Right cardiac atrium (tissue), 5 donors: ENCODE results near the gene SPEN. TPM values are rescaled to one million over a fixed set of nuclear protein-coding genes. Genes with fewer than 3 reads are reported as not detected.

Experiments
- ATAC-seq, 2 donors: fragments of 200-7000 bp; cut with Tn5 transposase; one replicate each; pipeline versions ENCODE4 v1.8.0 to v1.9.1; 2020; ENCODE audit warnings: moderate library complexity in 2 of 2, mild to moderate bottlenecking in 1 of 2
- DNase-seq, 3 donors: peaks; one replicate each; pipeline ENCODE4 v3.0.0-alpha.2; 2020
- H3K27ac ChIP-seq: one replicate; pipeline ENCODE4 v1.5.1; 2013; ENCODE audit warnings: mild to moderate bottlenecking, low read length, control low read depth, moderate library complexity
- H3K27me3 ChIP-seq: one replicate; pipeline ENCODE4 v1.6.1; 2013; ENCODE audit not compliant: control insufficient read depth, insufficient read depth
- H3K4me1 ChIP-seq: one replicate; pipeline ENCODE4 v1.6.1; 2013; ENCODE audit warnings: low read length; ENCODE audit not compliant: control insufficient read depth, insufficient read depth
- H3K4me3 ChIP-seq: one replicate; pipeline ENCODE4 v1.5.1; 2013; ENCODE audit warnings: low read length, control low read depth
- H3K9me3 ChIP-seq: one replicate; pipeline ENCODE4 v1.6.1; 2013; ENCODE audit warnings: low read length; ENCODE audit not compliant: control insufficient read depth
- WGBS: extraction: QIAGEN DNeasy Blood & Tissue Kit; methylation state at CpG from one replicate; pipeline ENCODE4 v1.1.7; 2013; 5-methylcytosine and 5-hydroxymethylcytosine counted together
- intact Hi-C, 4 donors: fragments of 100-400 bp; cut with DNase I; formaldehyde crosslinking; loops; one replicate each; pipeline versions ENCODE4 v1.11.0 to v1.14.0; 2022 to 2023
- polyA plus RNA-seq: library from polyadenylated mRNA; stranded (reverse); fragments of 200-250 nt; gene quantifications from one replicate; pipeline ENCODE4 v1.2.3, GENCODE V29; 2013
- total RNA-seq, 4 donors: library from RNA; stranded (reverse); fragmentation: NEBNext Ultra II Directional; extraction: Animal tissue kit (Norgen Biotek cat#: 25700); gene quantifications; one replicate each; pipeline ENCODE4 v1.2.1, GENCODE V29; 2021
- donor health status: healthy with polysubstance abuse.
- donor health status: DM: no; HTN: yes; CAD: no.
- donor health status: DM: no; HTN: no; CAD: no.
- donor health status: DM: no; HTN: yes; CAD: no; lungs with severe emphysema.
- donor health status: DM: yes; HTN: yes; CAD: no.

The SPEN gene
- total and polyA plus RNA-seq, 5 donors = 15.2 to 34.2 (median 31.5) TPM

- Histone ChIP-seq H3K27ac (no peak overlapping the region), H3K27me3 (no peaks in the 10 kb centered on the region), H3K4me3 (no peak overlapping the region), H3K4me1 (no peaks in the 10 kb centered on the region), H3K9me3 (no peaks in the 10 kb centered on the region)
- WGBS = 26% methylated on average over 1 of the region's 1 CpG
- intact Hi-C loops = no loop called here
- no peak for DNase-seq
- ATAC-seq = no peak
Observed at GRCh38 chr1:15983275-15983674, 135.8 kb downstream of the SPEN start.

GRCh38 chr1:15985611-15986297, 138.2 kb downstream of the SPEN start:
- Histone ChIP-seq H3K4me1 (no peaks in the 10 kb centered on the region), H3K9me3 (no peaks in the 10 kb centered on the region), H3K4me3 (no peak overlapping the region), H3K27ac (no peak overlapping the region), H3K27me3 (no peaks in the 10 kb centered on the region)
- DNase-seq = no peak
- intact Hi-C loops = no loop called here
- 62% methylated on average over 5 of the region's 5 CpGs for WGBS
- ATAC-seq = no peak

DNA sequence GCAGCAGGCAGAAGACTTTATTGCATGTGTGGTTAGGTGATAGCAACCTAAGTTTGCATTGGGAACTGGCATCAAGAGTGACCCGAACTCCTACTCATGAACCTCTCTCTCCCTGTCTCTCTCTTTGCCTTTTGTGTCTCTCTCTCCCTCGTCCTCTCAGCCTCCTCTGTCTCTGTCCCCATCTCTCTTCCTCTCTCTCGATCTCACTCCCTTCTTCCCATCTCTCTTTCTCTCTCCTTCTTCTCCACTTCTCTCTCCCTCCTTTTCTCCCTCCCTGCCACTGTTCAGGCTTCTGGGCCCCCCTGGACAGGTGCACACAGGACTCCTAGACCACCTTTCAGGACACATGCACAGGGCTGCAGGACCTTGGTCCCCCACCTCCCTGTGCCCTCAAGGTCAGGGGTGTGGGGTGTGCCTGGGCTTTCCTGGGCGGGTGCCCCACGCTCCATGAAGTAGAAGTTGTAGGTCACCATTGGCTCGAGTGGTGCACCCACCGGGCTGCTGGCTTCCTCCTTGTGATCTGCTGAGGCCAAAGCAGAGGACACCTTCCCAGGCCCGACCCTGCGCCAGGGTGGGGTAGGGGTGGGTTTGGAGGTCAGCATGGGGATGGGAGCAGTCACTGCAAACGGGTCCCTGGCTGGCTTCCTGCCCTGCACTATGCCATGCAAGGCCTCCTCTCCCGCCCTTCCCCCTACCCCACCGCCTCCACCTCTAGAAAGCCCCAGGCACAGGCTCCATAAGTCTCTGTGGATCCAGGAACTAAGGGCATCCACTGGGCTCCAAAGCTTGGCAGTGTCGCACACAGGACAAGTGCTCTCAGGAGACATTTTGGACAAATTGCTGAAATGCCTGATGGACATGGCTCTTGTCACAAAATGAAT, 141.6 kb downstream of the SPEN start:
- Histone ChIP-seq H3K27me3 (no peaks in the 10 kb centered on the region), H3K4me3 (no peak overlapping the region), H3K4me1 (no peaks in the 10 kb centered on the region), H3K9me3 (no peaks in the 10 kb centered on the region), H3K27ac (no peak overlapping the region)
- no peak for ATAC-seq
- intact Hi-C loops = no loop called here
- 87% methylated on average over 13 of the region's 13 CpGs for WGBS
- DNase-seq = no peak

DNA sequence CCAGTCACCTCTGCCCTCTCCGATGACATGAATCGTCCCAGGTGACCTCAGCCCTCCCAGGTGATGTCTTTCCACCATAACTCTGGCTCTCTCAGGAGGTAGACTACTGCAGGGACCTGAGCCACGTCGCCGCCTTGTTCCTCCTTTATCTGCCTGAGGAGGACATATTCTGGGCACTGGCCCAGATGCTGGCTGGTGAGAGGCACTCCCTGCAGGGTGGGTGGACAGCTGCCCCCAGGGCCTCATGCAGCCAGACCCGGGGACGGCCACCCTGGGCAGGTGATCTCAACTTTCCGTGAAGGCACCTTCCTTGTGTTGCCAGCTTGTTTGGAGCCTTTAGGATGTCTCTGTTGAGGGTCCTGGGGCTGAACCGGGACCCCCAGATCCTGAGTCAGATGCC, 142.3 kb downstream of the SPEN start:
- ATAC-seq (no peak), DNase-seq (peak in 1 of 3 donors; percentile 61)
- H3K9me3 ChIP-seq = no peaks in the 10 kb centered on the region
- WGBS = 53% methylated on average over 9 of the region's 9 CpGs
- H3K4me3 ChIP-seq = no peak overlapping the region
- H3K27ac ChIP-seq = no peak overlapping the region
- no peaks in the 10 kb centered on the region for H3K4me1 ChIP-seq
- H3K27me3 ChIP-seq = no peaks in the 10 kb centered on the region
- intact Hi-C loops = loop anchor here (5.0 to 10.0 kb wide), 3 partner anchors 175 to 197 kb away; no protein-coding TSS in a partner anchor

Other genes starting within 250 kb of the SPEN start
- gene DDI2, start 230.2 kb upstream of the SPEN start, total RNA-seq = 10 to 100 TPM; 23.1 to 27.0 (median 25.4) TPM
- 9.8 TPM for gene DDI2, start 230.2 kb upstream of the SPEN start, polyA plus RNA-seq
- 10 to 100 TPM; 72.1 to 85.1 (median 76.1) TPM for gene PLEKHM2, start 163.4 kb upstream of the SPEN start, total RNA-seq
- gene PLEKHM2, start 163.4 kb upstream of the SPEN start, polyA plus RNA-seq = 71.8 TPM
- 1 to 10 TPM; 3.0 to 4.4 (median 3.3) TPM for gene SLC25A34, start 111.4 kb upstream of the SPEN start, total RNA-seq
- 8.1 TPM for gene SLC25A34, start 111.4 kb upstream of the SPEN start, polyA plus RNA-seq
- gene TMEM82, start 105.2 kb upstream of the SPEN start, total RNA-seq = not detected
- gene TMEM82, start 105.2 kb upstream of the SPEN start, polyA plus RNA-seq = not detected
- gene FBLIM1, start 88.9 kb upstream of the SPEN start, total RNA-seq = 100 to 1,000 TPM in 1 of 4 donors, 10 to 100 TPM in 3; 83.6 to 112 (median 94.6) TPM
- 95.0 TPM for gene FBLIM1, start 88.9 kb upstream of the SPEN start, polyA plus RNA-seq
- gene UQCRHL, start 40.1 kb upstream of the SPEN start, total RNA-seq = 1 to 10 TPM; 3.3 to 4.0 (median 3.5) TPM
- 11.7 TPM for gene UQCRHL, start 40.1 kb upstream of the SPEN start, polyA plus RNA-seq
- 10 to 100 TPM; 22.8 to 27.0 (median 24.0) TPM for gene ZBTB17, start 128.4 kb downstream of the SPEN start, total RNA-seq
- 22.1 TPM for gene ZBTB17, start 128.4 kb downstream of the SPEN start, polyA plus RNA-seq
- gene SRARP, start 156.5 kb downstream of the SPEN start, total RNA-seq = under 1 TPM in 3 of 4 donors, not detected in 1; 0.09 to 0.37 (median 0.14) TPM
- 0.77 TPM for gene SRARP, start 156.5 kb downstream of the SPEN start, polyA plus RNA-seq
- gene HSPB7, start 170.3 kb downstream of the SPEN start, total RNA-seq = 1,000 to 10,000 TPM; 2,213 to 3,018 (median 2,419) TPM
- 3,985 TPM for gene HSPB7, start 170.3 kb downstream of the SPEN start, polyA plus RNA-seq
- under 1 TPM; 0.31 to 0.93 (median 0.64) TPM for gene CLCNKA, start 174.3 kb downstream of the SPEN start, total RNA-seq
- 0.52 TPM for gene CLCNKA, start 174.3 kb downstream of the SPEN start, polyA plus RNA-seq
- gene CLCNKB, start 196.1 kb downstream of the SPEN start, total RNA-seq = 1 to 10 TPM; 1.9 to 4.7 (median 4.1) TPM
- 3.4 TPM for gene CLCNKB, start 196.1 kb downstream of the SPEN start, polyA plus RNA-seq
- 1 to 10 TPM; 2.6 to 6.1 (median 4.5) TPM for gene FAM131C, start 225.9 kb downstream of the SPEN start, total RNA-seq
- 11.5 TPM for gene FAM131C, start 225.9 kb downstream of the SPEN start, polyA plus RNA-seq